Pancreas (tissue), 10 donors: ENCODE data around the gene COL25A1. TPM values are rescaled to one million over a fixed set of nuclear protein-coding genes. Genes with fewer than 3 reads are reported as not detected.

Experiments
- ATAC-seq, 4 donors: fragments of 200-7000 bp; cut with Tn5 transposase; one replicate each; pipeline versions ENCODE4 v1.8.0 to v1.9.1; 2020; ENCODE audit warnings: mild to moderate bottlenecking in 4 of 4, moderate library complexity in 4 of 4
- DNase-seq, 6 donors: peaks; one replicate each; pipeline ENCODE4 v3.0.0-alpha.2; 2020
- FAIRE-seq: peaks from 2 replicates; lab custom pipeline; 2012; peaks lifted over from hg19 to GRCh38; lab: Jason Lieb, UNC
- H3K27ac ChIP-seq, 4 donors: fragments of 200-600 bp; sonication (generic); 1 replicate in 3 of 4; 2 replicates in 1 of 4; pipeline versions ENCODE4 v1.5.0 to v1.8.0; 2020
- H3K27me3 ChIP-seq, 4 donors: fragments of 200-600 bp; one replicate each; pipeline ENCODE4 v1.8.0; 2021
- H3K36me3 ChIP-seq, 3 donors: fragments of 200-600 bp; sonication (generic) in 1 of 3; one replicate each; pipeline versions ENCODE4 v1.5.0 to v1.8.0; 2020 to 2021
- H3K4me1 ChIP-seq, 3 donors: fragments of 200-600 bp; one replicate each; pipeline ENCODE4 v1.8.0; 2021
- H3K4me3 ChIP-seq, 4 donors: fragments of 200-600 bp; sonication (generic) in 2 of 4; one replicate each; pipeline versions ENCODE4 v1.5.0 to v1.8.0; 2020 to 2021
- H3K9me3 ChIP-seq, 4 donors: fragments of 200-600 bp; one replicate each; pipeline ENCODE4 v1.8.0; 2021
- CTCF ChIP-seq, 4 donors: fragments of 200-600 bp; sonication (generic) in 3 of 4; IDR thresholded peaks; one replicate each; pipeline versions ENCODE4 v1.5.0 to v1.8.0; 2021; ENCODE audit warnings: antibody characterized with exemption in 4 of 4
- whole genome bisulfite sequencing, 2 donors: extraction: QIAGEN DNeasy Blood & Tissue Kit; methylation state at CpG; one replicate each; pipeline ENCODE4 v1.1.7; 2013; 5-methylcytosine and 5-hydroxymethylcytosine counted together
- intact Hi-C, 3 donors: fragments of 100-400 bp; cut with DNase I; formaldehyde crosslinking; loops; one replicate each; pipeline versions ENCODE4 v1.11.1 to v1.14.2; 2022
- polyA plus RNA-seq, 2 donors: library from polyadenylated mRNA; stranded (reverse); fragments of 200-250 nt; gene quantifications; one replicate each; pipeline ENCODE4 v1.2.3, GENCODE V29; 2013
- total RNA-seq, 6 donors: library from RNA; stranded (reverse); fragmentation: NEBNext Ultra II Directional in 4 of 6; extraction: Animal tissue kit (Norgen Biotek cat#: 25700) in 4 of 6; gene quantifications; one replicate each; pipeline versions ENCODE4 v1.2.1 to v1.2.4, GENCODE V29; 2021 to 2023
- donor health status: healthy with polysubstance abuse.
- donor health status: DM: no; HTN: no; CAD: no; lungs with moderate emphysema.
- donor health status: DM: no; HTN: no; CAD: no.
- donor health status: control.
- donor health status: control.
- donor health status: Bipolar disorder and iron deficiency.
- donor health status: DM: yes; HTN: yes; CAD: no.
- donor health status: DM: no; HTN: no; CAD: no.
- donor health status: DM: no; HTN: no; CAD: no.
- donor health status: DM: yes; HTN: yes; CAD: no.

The COL25A1 gene
- total and polyA plus RNA-seq, 8 donors, result 0.08 to 0.46 (median 0.22) TPM

GRCh38 chr4:108867476-108867875, 435.0 kb downstream of the COL25A1 start:
- H3K27me3 ChIP-seq, result no peaks in the 10 kb centered on the region
- FAIRE-seq (no peak), DNase-seq (no peak), ATAC-seq (no peak)
- no peaks in the 10 kb centered on the region for H3K9me3 ChIP-seq
- no peaks in the 10 kb centered on the region for H3K4me1 ChIP-seq
- TF ChIP-seq CTCF (IDR thresholded peaks at IDR 0.05), result no peak
- no peak overlapping the region for H3K27ac ChIP-seq
- intact Hi-C loops, result no loop called here
- no peak overlapping the region for H3K4me3 ChIP-seq
- H3K36me3 ChIP-seq, result no peaks in the 10 kb centered on the region

GRCh38 chr4:108861334-108861733, 441.1 kb downstream of the COL25A1 start:
- no peak for FAIRE-seq
- intact Hi-C loops, result no loop called here
- H3K4me3 ChIP-seq, result no peak overlapping the region
- no peaks in the 10 kb centered on the region for H3K36me3 ChIP-seq
- DNase-seq, result peak in 3 of 6 donors; percentile 20 to 31 (median 22)
- TF ChIP-seq CTCF (IDR thresholded peaks at IDR 0.05), result no peak
- no peaks in the 10 kb centered on the region for H3K4me1 ChIP-seq
- WGBS, 2 donors, result 38 to 44% methylated on average over 2 of the region's 2 CpGs
- H3K27me3 ChIP-seq, result no peaks in the 10 kb centered on the region
- H3K9me3 ChIP-seq, result no peaks in the 10 kb centered on the region
- no peak overlapping the region for H3K27ac ChIP-seq
- peak in 3 of 4 donors; percentile 53 to 77 (median 75) for ATAC-seq

GRCh38 chr4:108854786-108855185, 447.7 kb downstream of the COL25A1 start:
- intact Hi-C loops, result no loop called here
- no peak for ATAC-seq
- DNase-seq, result no peak
- Histone ChIP-seq H3K36me3 (no peaks in the 10 kb centered on the region), H3K27me3 (no peaks in the 10 kb centered on the region), H3K9me3 (no peaks in the 10 kb centered on the region), H3K27ac (no peak overlapping the region), H3K4me1 (no peaks in the 10 kb centered on the region), H3K4me3 (no peak overlapping the region)
- WGBS, 2 donors, result 74 to 95% methylated on average over 1 of the region's 1 CpG
- FAIRE-seq, result no peak
- TF ChIP-seq CTCF (IDR thresholded peaks at IDR 0.05), result no peak

- no peaks in the 10 kb centered on the region for H3K27me3 ChIP-seq
- no peaks in the 10 kb centered on the region for H3K36me3 ChIP-seq
- no peak overlapping the region for H3K4me3 ChIP-seq
- DNase-seq (no peak), ATAC-seq (no peak), FAIRE-seq (no peak)
- no peak for TF ChIP-seq CTCF (IDR thresholded peaks at IDR 0.05)
- no peaks in the 10 kb centered on the region for H3K4me1 ChIP-seq
- H3K27ac ChIP-seq, result no peak overlapping the region
- intact Hi-C loops, result no loop called here
- 82 to 86% methylated on average over 1 of the region's 1 CpG for WGBS, 2 donors
- no peaks in the 10 kb centered on the region for H3K9me3 ChIP-seq
These were observed 449.8 kb downstream of the COL25A1 start for GRCh38 chr4:108852691-108853090.

- H3K9me3 ChIP-seq, result no peaks in the 10 kb centered on the region
- H3K4me3 ChIP-seq, result no peak overlapping the region
- TF ChIP-seq CTCF (IDR thresholded peaks at IDR 0.05), result no peak
- 69 to 88% methylated on average over 2 of the region's 2 CpGs for WGBS, 2 donors
- H3K27me3 ChIP-seq, result no peaks in the 10 kb centered on the region
- FAIRE-seq, result no peak
- H3K36me3 ChIP-seq, result no peaks in the 10 kb centered on the region
- intact Hi-C loops, result no loop called here
- no peaks in the 10 kb centered on the region for H3K4me1 ChIP-seq
- ATAC-seq, result no peak
- no peak overlapping the region for H3K27ac ChIP-seq
- DNase-seq, result no peak
These were observed 451.1 kb downstream of the COL25A1 start for GRCh38 chr4:108851366-108851765.
